ENCODE results near the gene ALS2CL. TPM values are rescaled to one million over a fixed set of nuclear protein-coding genes. Genes with fewer than 3 reads are reported as not detected.

Gene ALS2CL
- total and polyA plus RNA-seq, 10 of the 15 experiments (the other 5 are each of a cell fraction or from before 2014, with no cell fraction given): 0.01 to 0.05 TPM; not detected in 8

DNA sequence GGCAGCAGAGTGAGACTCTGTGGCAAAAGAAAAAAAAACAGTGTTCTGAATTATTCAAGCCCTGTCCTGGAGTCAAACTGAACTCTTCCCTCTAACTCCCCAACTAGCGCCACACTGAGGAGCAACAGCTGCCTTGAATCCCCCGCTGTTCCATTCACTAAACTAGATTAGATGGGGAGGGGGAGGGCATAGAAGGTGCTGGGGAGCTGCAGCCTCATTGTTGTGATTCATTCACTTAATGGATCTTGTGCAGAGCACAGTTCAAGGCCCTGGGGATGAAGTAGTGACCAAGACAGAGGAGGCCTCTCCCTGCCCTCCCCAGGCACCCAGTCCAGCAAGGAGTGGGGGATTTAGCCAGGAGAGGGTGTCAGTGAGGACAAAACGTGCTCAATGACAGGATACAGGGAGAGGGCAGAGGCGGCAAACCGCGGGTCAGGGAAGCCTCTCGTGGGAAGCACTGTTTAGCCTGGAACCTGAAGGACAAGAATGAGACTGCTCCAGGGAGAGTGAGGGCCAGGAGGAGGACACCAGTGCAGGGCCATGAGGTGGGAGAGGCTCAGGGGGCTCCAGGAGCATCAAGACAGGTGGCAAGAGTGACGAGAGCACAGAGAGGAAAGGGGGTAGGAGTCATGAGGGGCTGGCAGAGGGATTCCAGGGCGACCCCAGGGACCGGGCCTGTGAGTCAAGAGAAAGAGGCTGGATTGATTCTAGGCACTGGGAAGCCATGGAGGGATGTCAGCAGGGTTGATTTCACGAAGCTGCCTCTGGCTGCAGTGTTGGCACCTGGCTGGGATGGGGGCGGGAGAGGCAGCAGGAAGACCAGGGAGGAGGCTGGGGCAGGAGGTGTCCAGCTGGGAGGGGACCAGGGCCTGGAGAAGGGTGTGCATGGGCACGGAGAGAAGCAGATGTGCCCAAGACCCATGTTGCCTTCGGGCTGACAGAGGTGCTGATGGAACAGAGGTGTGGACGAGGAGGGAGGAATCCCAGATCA, 31.4 kb downstream of the ALS2CL start:
- peaks cover 3 to 5% of the 10 kb centered on the region in 2 experiments; a peak in 3 of 4 replicates for H3K27me3 ChIP-seq (replicated peaks in 1 of 2; ENCODE audit: control insufficient read depth in 2 of 2, insufficient read depth in 2 of 2, low read length in 1 of 2)
- no peaks in the 10 kb centered on the region for H3K79me2 ChIP-seq (ENCODE audit: control insufficient read depth, insufficient read depth, low read length)
- RAD21 ChIA-PET (ENCODE audit: unreplicated experiment): no interaction called here
- H3K9ac ChIP-seq (ENCODE audit: control insufficient read depth, insufficient read depth, low read length): no peak overlapping the region
- no peak for TF ChIP-seq NR2C2 (IDR thresholded peaks at IDR 0.05; ENCODE audit: borderline replicate concordance, control insufficient read depth, insufficient read length, low read depth)
- TF ChIP-seq, protein P1, sequence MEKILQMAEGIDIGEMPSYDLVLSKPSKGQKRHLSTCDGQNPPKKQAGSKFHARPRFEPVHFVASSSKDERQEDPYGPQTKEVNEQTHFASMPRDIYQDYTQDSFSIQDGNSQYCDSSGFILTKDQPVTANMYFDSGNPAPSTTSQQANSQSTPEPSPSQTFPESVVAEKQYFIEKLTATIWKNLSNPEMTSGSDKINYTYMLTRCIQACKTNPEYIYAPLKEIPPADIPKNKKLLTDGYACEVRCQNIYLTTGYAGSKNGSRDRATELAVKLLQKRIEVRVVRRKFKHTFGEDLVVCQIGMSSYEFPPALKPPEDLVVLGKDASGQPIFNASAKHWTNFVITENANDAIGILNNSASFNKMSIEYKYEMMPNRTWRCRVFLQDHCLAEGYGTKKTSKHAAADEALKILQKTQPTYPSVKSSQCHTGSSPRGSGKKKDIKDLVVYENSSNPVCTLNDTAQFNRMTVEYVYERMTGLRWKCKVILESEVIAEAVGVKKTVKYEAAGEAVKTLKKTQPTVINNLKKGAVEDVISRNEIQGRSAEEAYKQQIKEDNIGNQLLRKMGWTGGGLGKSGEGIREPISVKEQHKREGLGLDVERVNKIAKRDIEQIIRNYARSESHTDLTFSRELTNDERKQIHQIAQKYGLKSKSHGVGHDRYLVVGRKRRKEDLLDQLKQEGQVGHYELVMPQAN (conservative IDR thresholded peaks at IDR 0.05): no peak
- H3K4me3 ChIP-seq: no peak overlapping the region
- no peaks in the 10 kb centered on the region for H3K36me3 ChIP-seq (ENCODE audit: control insufficient read depth in 2 of 2, insufficient read depth in 2 of 2, low read length in 1 of 2)
- DNase-seq (ENCODE audit: low read depth, low spot score) (no peak), FAIRE-seq (no peak), ATAC-seq (no peak)
- no peak overlapping the region for H3K27ac ChIP-seq (ENCODE audit: control insufficient read depth, insufficient read depth)
- no peaks in the 10 kb centered on the region; the same call in 1 of the 2 replicates for H4K20me1 ChIP-seq (ENCODE audit: control insufficient read depth, insufficient read depth)
- POLR2A ChIA-PET: no interaction called here
- in situ Hi-C loops (cut with MboI) (no loop called here), intact Hi-C loops (cut with micrococcal nuclease; ENCODE audit: unreplicated experiment) (no loop called here)
- CTCF ChIA-PET: no interaction called here
- no peak overlapping the region for H2AFZ ChIP-seq (ENCODE audit: control insufficient read depth, low read depth, low read length)
- no TSS peak for BruUV-seq (replicated peaks)
- H3K4me1 ChIP-seq (ENCODE audit: control insufficient read depth, insufficient read depth, low read length): no peaks in the 10 kb centered on the region
- no peak overlapping the region for H3K4me2 ChIP-seq (ENCODE audit: control insufficient read depth, insufficient read depth)
- SMC1A ChIA-PET (ENCODE audit: uncharacterized antibody, unreplicated experiment): no interaction called here
- H3K9me3 ChIP-seq (replicated peaks; ENCODE audit: control insufficient read depth, insufficient read depth, low read length): no peaks in the 10 kb centered on the region
- 13% methylated on average over 15 of the region's 15 CpGs for WGBS (ENCODE audit: insufficient coverage, insufficient replicate concordance, low lambda C conversion rate, missing lambda C conversion rate)
